Calu3 (cell line): ENCODE results near the gene BAZ2A. TPM values are rescaled to one million over a fixed set of nuclear protein-coding genes. Genes with fewer than 3 reads are reported as not detected.
"Not testable (repeated sequence)": the region's sequence is repeated elsewhere in the genome, so short reads cannot be mapped to it uniquely, and the experiment has no call there.

Experiments
- BruUV-seq: library from RNA; stranded (reverse); fragments of 400-500 nt; replicated peaks from 2 replicates; lab custom pipeline; 2021; lab: Mats Ljungman, UMichigan
- CTCF ChIA-PET: fragments of 300-600 bp; sonication (Branson Sonifier 250); formaldehyde crosslinking; loops from one replicate; lab custom pipeline; 2022; ENCODE audit warnings: antibody characterized with exemption; lab: Charles Lee
- DNase-seq: peaks from one replicate; pipeline ENCODE4 v3.0.0; 2022
- H3K27ac Mint-ChIP-seq: one replicate; pipeline ENCODE4 v1.8.0; 2022; ENCODE audit warnings: mixed read lengths; ENCODE audit not compliant: unreplicated experiment
- H3K27me3 Mint-ChIP-seq: one replicate; pipeline ENCODE4 v1.8.0; 2022; ENCODE audit warnings: mixed read lengths; ENCODE audit not compliant: unreplicated experiment
- H3K36me3 Mint-ChIP-seq: one replicate; pipeline ENCODE4 v1.8.0; 2022; ENCODE audit warnings: mild to moderate bottlenecking, moderate library complexity, mixed read lengths; ENCODE audit not compliant: insufficient read depth, unreplicated experiment
- H3K4me1 Mint-ChIP-seq: one replicate; pipeline ENCODE4 v1.8.0; 2022; ENCODE audit warnings: mild to moderate bottlenecking, low read depth, mixed read lengths; ENCODE audit not compliant: unreplicated experiment
- H3K4me3 Mint-ChIP-seq: one replicate; pipeline ENCODE4 v1.8.0; 2022; ENCODE audit warnings: mild to moderate bottlenecking, low read depth, moderate library complexity, mixed read lengths; ENCODE audit not compliant: unreplicated experiment
- H3K9me3 Mint-ChIP-seq: one replicate; pipeline ENCODE4 v1.8.0; 2022; ENCODE audit warnings: low read depth, mixed read lengths; ENCODE audit not compliant: unreplicated experiment
- intact Hi-C: fragments of 100-400 bp; cut with micrococcal nuclease; formaldehyde crosslinking; loops from one replicate; pipeline ENCODE4 v1.10.0; 2022; ENCODE audit not compliant: unreplicated experiment
- total RNA-seq: library from RNA; stranded (reverse); gene quantifications from 2 replicates; pipeline ENCODE4 v1.2.3, GENCODE V29; 2022
- TF ChIP-seq, protein P1 (sequence below): fragments of 200-600 bp; IDR thresholded peaks from one replicate; pipeline ENCODE4 v1.8.0; 2022; ENCODE audit warnings: antibody characterized with exemption; ENCODE audit not compliant: unreplicated experiment

The BAZ2A gene
- total RNA-seq, 1 experiment from 2014 or later: 158 TPM

DNA sequence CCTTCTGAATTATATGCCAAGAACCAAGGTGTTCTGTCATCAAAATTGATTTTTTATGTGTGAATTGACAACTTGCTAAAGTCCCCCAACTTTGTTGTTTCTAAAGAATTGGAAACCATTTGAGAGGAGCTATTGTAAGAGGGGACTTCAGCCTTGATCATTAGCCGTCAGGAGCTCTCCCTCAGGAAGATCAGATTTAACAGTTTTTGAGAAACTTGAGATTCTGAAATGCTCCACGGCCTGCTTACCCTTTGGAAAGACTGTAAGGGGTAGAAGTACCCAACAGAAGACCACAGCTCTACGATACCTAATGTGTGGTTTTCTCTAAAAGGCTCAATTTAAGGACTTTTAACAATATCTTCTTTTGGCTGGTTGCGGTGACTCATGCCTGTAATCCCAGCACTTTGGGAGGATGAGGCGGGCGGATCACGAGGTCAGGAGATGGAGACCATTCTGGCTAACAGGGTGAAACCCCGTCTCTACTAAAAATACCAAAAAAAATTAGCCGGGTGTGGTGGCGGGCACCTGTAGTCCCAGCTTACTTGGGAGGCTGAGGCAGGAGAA, 51.1 kb downstream of the BAZ2A start:
- H3K27ac Mint-ChIP-seq: no peak overlapping the region
- H3K9me3 Mint-ChIP-seq: no peaks in the 10 kb centered on the region
- BruUV-seq: no TSS peak
- no peak overlapping the region for H3K4me3 Mint-ChIP-seq
- H3K36me3 Mint-ChIP-seq: peaks cover 44% of the 10 kb centered on the region
- TF ChIP-seq, protein P1, sequence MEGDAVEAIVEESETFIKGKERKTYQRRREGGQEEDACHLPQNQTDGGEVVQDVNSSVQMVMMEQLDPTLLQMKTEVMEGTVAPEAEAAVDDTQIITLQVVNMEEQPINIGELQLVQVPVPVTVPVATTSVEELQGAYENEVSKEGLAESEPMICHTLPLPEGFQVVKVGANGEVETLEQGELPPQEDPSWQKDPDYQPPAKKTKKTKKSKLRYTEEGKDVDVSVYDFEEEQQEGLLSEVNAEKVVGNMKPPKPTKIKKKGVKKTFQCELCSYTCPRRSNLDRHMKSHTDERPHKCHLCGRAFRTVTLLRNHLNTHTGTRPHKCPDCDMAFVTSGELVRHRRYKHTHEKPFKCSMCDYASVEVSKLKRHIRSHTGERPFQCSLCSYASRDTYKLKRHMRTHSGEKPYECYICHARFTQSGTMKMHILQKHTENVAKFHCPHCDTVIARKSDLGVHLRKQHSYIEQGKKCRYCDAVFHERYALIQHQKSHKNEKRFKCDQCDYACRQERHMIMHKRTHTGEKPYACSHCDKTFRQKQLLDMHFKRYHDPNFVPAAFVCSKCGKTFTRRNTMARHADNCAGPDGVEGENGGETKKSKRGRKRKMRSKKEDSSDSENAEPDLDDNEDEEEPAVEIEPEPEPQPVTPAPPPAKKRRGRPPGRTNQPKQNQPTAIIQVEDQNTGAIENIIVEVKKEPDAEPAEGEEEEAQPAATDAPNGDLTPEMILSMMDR: no peak
- no peak for DNase-seq
- no peaks in the 10 kb centered on the region for H3K27me3 Mint-ChIP-seq
- intact Hi-C loops: no loop called here
- no peaks in the 10 kb centered on the region for H3K4me1 Mint-ChIP-seq
- CTCF ChIA-PET: interaction anchor here (0.5 to 0.6 kb wide), 2 partner anchors 79 to 105 kb away, joined by 3 read pairs; no protein-coding TSS in a partner anchor

DNA sequence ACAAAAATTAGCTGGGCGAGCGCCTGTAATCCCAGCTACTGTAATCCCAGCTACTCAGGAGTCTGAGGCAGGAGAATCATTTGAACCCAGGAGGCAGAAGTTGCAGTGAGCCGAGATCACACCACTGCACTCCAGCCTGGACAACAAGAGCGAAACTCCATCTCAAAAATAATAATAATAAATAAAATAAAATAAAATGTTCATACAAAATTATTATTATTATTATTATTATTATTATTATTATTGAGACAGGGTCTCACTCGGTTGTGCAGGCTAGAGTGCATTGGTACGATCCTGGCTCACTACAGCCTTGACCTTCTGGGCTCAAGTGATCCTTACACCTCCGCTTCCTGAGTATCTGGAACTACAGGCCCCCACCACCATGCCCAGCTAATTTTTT, 52.9 kb downstream of the BAZ2A start:
- DNase-seq, H3K4me1 Mint-ChIP-seq, BruUV-seq, H3K27me3 Mint-ChIP-seq, H3K4me3 Mint-ChIP-seq, H3K27ac Mint-ChIP-seq, intact Hi-C loops, H3K9me3 Mint-ChIP-seq: not testable (repeated sequence)
- CTCF ChIA-PET: interaction anchor here (0.6 to 0.7 kb wide), 2 partner anchors 16 to 260 kb away, joined by 3 to 6 read pairs; no protein-coding TSS in a partner anchor
- peaks cover 54% of the 10 kb centered on the region for H3K36me3 Mint-ChIP-seq

DNA sequence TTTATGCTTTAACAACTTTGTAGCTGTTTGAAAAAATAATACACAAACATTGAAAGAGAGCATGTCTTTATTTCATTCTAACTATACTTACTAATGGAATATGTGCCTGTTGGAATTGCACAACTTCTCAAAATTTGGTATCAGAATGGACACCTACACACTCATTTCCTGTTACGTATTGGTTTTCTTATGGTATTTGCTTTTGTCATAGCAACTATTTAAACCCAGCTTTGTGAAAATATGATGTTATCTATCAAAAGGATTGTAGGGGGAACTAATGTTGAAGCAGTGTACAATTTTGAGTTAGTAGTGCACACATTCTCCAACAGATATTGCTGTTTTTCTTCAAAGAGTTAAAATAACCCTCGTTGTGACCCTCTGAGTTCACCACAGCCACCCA, 55.9 kb downstream of the BAZ2A start:
- CTCF ChIA-PET: interaction anchor here (2.3 kb wide), 1 partner anchor 60 kb away, joined by 14 read pairs; no protein-coding TSS in a partner anchor
- no TSS peak for BruUV-seq
- no peaks in the 10 kb centered on the region for H3K9me3 Mint-ChIP-seq

DNA sequence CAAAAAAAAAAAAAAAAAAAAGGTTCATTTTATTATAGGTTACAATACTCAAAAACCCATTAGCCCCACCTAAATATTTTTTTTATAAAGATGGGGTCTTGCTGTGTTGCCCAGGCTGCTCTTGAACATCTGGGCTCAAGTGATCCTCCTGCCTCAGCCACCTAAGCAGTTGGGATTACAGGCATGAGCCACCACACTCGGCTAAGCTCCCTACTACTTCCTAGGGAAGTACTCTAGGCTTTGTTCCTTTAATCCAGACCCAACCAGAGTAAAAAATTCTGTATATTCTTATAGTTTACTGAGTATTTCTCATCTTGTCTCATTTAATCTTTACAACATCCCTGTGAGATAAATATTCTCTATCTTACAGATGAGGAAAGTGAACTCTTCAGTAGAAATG, 57.8 kb downstream of the BAZ2A start:
- no peak overlapping the region for H3K27ac Mint-ChIP-seq
- H3K36me3 Mint-ChIP-seq: peaks cover 61% of the 10 kb centered on the region
- no TSS peak for BruUV-seq
- H3K4me1 Mint-ChIP-seq: no peaks in the 10 kb centered on the region
- H3K27me3 Mint-ChIP-seq: no peaks in the 10 kb centered on the region
- CTCF ChIA-PET: interaction anchor here (0.7 to 1.2 kb wide), 2 partner anchors 44 to 57 kb away, joined by 4 to 12 read pairs; no protein-coding TSS in a partner anchor
- DNase-seq: no peak
- TF ChIP-seq, protein P1: no peak
- H3K4me3 Mint-ChIP-seq: no peak overlapping the region
- H3K9me3 Mint-ChIP-seq: no peaks in the 10 kb centered on the region
- intact Hi-C loops: no loop called here

More for the DNA sequence above, 55.9 kb downstream of the BAZ2A start:
- H3K27me3 Mint-ChIP-seq: no peaks in the 10 kb centered on the region
- no peak for DNase-seq
- H3K4me1 Mint-ChIP-seq: no peaks in the 10 kb centered on the region
- TF ChIP-seq, protein P1: no peak
- H3K27ac Mint-ChIP-seq: no peak overlapping the region
- intact Hi-C loops: no loop called here
- H3K36me3 Mint-ChIP-seq: peaks cover 48% of the 10 kb centered on the region
- no peak overlapping the region for H3K4me3 Mint-ChIP-seq

DNA sequence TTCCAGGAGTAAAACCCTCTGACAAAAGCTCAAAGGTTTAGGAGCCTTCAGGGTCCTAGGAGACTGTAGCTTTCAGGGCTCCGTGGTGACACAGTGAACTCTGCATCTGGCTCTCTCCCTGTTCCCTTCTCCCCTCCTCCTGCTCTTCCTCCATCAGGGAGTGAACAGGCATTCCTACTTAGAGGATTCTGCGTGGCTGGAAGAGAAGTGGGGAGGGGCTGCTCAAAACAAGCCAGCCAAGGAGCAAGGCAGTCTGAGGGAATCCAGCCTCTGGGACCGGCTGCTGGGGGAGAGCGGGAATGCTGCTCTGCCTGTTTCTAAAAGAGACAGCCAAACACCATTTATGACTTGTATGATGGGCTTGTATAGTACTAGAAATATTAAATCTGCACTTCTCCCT, 59.0 kb downstream of the BAZ2A start:
- CTCF ChIA-PET: interaction anchor here (0.5 to 0.7 kb wide), 2 partner anchors 54 to 147 kb away, joined by 3 to 4 read pairs; no protein-coding TSS in a partner anchor
- intact Hi-C loops: no loop called here
- BruUV-seq: no TSS peak
- Mint-ChIP-seq H3K4me3 (no peak overlapping the region), H3K4me1 (no peaks in the 10 kb centered on the region), H3K9me3 (no peaks in the 10 kb centered on the region), H3K27me3 (no peaks in the 10 kb centered on the region), H3K27ac (no peak overlapping the region), H3K36me3 (peaks cover 71% of the 10 kb centered on the region)
- no peak for DNase-seq
- TF ChIP-seq, protein P1: no peak
